ENCODE results near the gene AMER2. TPM values are rescaled to one million over a fixed set of nuclear protein-coding genes. Genes with fewer than 3 reads are reported as not detected.

AMER2 gene
- polyA plus RNA-seq, 1 experiment, result not detected

- no peak overlapping the region for H3K4me3 ChIP-seq (ENCODE audit: low read depth, low read length)
- H3K27ac ChIP-seq (ENCODE audit: low read depth, low read length), result no peak overlapping the region
- ChIA-PET POLR2A (interaction anchor here (0.5 kb wide), 1 partner anchor 86 kb away, joined by 3 read pairs; the partner anchor contains the start of gene NUP58), CTCF (interaction anchor here (0.8 to 1.5 kb wide), 4 partner anchors 19 to 161 kb away, joined by 3 to 4 read pairs (median 3); no protein-coding TSS in a partner anchor)
- no peak for DNase-seq (ENCODE audit: low read depth, low spot score)
- H3K9me3 ChIP-seq (ENCODE audit: control insufficient read depth, insufficient read depth, low read length), result no peaks in the 10 kb centered on the region
- H3K27me3 ChIP-seq (ENCODE audit: control insufficient read depth, insufficient read depth, low read length), result peaks cover 4% of the 10 kb centered on the region
- peak; percentile 16; the same call in 1 of the 2 replicates for TF ChIP-seq CTCF (IDR thresholded peaks at IDR 0.05; ENCODE audit: low read depth, low read length)
Measured at GRCh38 chr13:25214491-25215252, 42.6 kb upstream of the AMER2 start.

GRCh38 chr13:25213715-25214114, 41.6 kb upstream of the AMER2 start:
- no peak for TF ChIP-seq CTCF (IDR thresholded peaks at IDR 0.05; ENCODE audit: low read depth, low read length)
- CTCF ChIA-PET, result interaction anchor here (0.7 to 1.5 kb wide), 4 partner anchors 20 to 74 kb away, joined by 3 to 4 read pairs (median 3); no protein-coding TSS in a partner anchor
- H3K4me3 ChIP-seq (ENCODE audit: low read depth, low read length), result no peak overlapping the region
- no peaks in the 10 kb centered on the region for H3K9me3 ChIP-seq (ENCODE audit: control insufficient read depth, insufficient read depth, low read length)
- no peak for DNase-seq (ENCODE audit: low read depth, low spot score)
- no peaks in the 10 kb centered on the region for H3K27me3 ChIP-seq (ENCODE audit: control insufficient read depth, insufficient read depth, low read length)
- no peak overlapping the region for H3K27ac ChIP-seq (ENCODE audit: low read depth, low read length)
- POLR2A ChIA-PET, result no interaction called here

GRCh38 chr13:25210842-25211569, 38.9 kb upstream of the AMER2 start:
- H3K27ac ChIP-seq (ENCODE audit: low read depth, low read length), result no peak overlapping the region
- TF ChIP-seq CTCF (IDR thresholded peaks at IDR 0.05; ENCODE audit: low read depth, low read length), result no peak
- ChIA-PET POLR2A (no interaction called here), CTCF (interaction anchor here (1.0 kb wide), 1 partner anchor 215 kb away, joined by 3 read pairs; no protein-coding TSS in a partner anchor)
- no peak overlapping the region for H3K4me3 ChIP-seq (ENCODE audit: low read depth, low read length)
- peaks cover 4% of the 10 kb centered on the region for H3K27me3 ChIP-seq (ENCODE audit: control insufficient read depth, insufficient read depth, low read length)
- no peaks in the 10 kb centered on the region for H3K9me3 ChIP-seq (ENCODE audit: control insufficient read depth, insufficient read depth, low read length)
- DNase-seq (ENCODE audit: low read depth, low spot score), result no peak

GRCh38 chr13:25207291-25207810, 35.3 kb upstream of the AMER2 start:
- POLR2A ChIA-PET, result no interaction called here
- H3K27me3 ChIP-seq (ENCODE audit: control insufficient read depth, insufficient read depth, low read length), result peaks cover 4% of the 10 kb centered on the region
- DNase-seq (ENCODE audit: low read depth, low spot score), result no peak
- CTCF ChIA-PET, result no interaction called here
- no peak overlapping the region for H3K4me3 ChIP-seq (ENCODE audit: low read depth, low read length)
- TF ChIP-seq CTCF (IDR thresholded peaks at IDR 0.05; ENCODE audit: low read depth, low read length), result no peak
- no peaks in the 10 kb centered on the region for H3K9me3 ChIP-seq (ENCODE audit: control insufficient read depth, insufficient read depth, low read length)
- H3K27ac ChIP-seq (ENCODE audit: low read depth, low read length), result no peak overlapping the region
